ENCODE data around the gene HLA-A.
A peak's percentile ranks its signal among the peaks of the same experiment; 100 is the strongest.
"Not testable (repeated sequence)": the region's sequence is repeated elsewhere in the genome, so short reads cannot be mapped to it uniquely, and the experiment has no call there.

HLA-A gene

GRCh38 chr6:29963697-29964096, 21.4 kb downstream of the HLA-A start:
- DNase-seq, result not testable (repeated sequence)

GRCh38 chr6:29964518-29964886, 22.2 kb downstream of the HLA-A start:
- DNase-seq, result no peak

DNA sequence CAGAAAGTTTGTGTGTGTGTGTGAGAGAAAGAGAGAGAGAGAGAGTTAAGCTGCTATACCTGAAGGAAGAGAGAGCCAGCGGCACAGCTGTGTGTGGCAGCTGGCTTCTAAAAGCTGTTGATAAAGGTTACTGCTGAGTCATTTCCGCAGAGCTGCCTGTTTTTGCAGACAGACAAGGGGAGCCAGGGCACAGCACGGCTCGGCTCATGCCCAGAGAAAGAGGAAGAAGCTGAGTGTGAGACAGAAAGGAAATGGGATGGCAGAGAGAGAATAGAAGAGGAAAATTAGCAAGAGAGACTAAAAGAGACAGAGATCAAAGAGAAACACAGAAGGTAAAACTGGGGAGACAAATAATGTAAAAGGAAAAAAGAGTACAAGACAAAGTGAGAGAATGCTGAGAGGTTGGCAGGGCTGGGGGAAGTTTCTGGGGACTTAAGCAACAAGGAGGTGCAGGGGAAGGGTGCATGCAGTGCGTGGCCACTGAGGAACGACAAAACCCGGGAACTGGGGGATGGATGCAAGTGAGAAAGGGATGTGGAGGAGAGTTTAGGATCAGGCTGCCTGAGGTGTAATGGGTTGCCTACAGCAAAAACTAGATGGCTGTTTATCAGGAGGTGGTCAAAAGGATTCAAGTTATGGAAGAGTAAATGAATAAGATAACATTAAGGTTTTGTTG, 22.7 kb downstream of the HLA-A start:
- DNase-seq, result peak; percentile 87 to 92

DNA sequence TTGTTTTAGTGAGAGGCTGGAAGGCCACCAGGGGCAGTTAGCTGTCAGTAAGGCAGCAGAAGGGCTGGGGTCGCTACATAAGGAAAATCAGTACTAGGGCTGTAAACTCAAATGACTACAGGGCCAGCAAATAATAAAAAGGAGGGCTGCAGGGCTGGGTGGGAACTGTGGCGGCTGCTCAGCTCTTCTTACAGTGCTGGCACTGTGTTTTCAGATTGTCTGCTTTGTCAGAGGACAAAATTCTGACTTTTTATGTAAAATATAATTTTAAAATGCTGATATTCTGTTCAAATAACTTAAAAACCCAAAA, 23.2 kb downstream of the HLA-A start:
- DNase-seq, result no peak

DNA sequence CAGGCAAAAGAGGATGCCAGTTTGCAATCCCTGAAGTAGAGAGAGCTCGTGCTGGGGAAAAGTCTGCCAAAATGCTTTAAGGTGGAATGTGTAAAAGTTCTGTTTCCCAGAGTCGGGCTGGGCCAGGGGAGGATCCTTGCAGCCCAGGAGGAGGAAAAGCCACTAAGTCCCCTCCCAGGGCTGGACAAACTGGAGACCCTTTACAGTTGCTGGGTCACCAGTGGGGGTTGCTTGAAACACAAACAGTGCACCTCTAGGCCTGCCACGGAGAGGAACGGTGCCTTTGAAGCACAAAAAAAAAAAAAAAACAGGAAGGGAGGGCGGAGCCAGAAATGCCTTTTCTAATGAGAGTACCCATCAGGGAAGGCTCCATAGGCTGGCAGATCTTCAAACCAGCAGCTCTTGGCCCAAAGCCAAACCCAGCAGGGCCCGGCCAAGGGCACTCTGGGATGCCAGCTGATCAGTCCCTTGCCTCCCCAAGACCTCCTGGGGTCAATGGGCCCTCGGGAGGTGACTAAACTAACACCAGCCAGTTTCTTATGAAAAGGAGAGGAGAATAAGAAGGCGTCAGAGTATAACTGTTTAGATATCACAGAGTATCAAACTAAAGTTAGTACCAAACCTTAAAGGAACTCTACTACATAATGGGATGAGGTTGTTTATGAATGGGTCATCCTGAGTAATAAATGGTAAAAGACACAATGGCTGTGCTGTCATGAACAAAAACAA, 23.7 kb downstream of the HLA-A start:
- DNase-seq, result peak; percentile 91 to 94

DNA sequence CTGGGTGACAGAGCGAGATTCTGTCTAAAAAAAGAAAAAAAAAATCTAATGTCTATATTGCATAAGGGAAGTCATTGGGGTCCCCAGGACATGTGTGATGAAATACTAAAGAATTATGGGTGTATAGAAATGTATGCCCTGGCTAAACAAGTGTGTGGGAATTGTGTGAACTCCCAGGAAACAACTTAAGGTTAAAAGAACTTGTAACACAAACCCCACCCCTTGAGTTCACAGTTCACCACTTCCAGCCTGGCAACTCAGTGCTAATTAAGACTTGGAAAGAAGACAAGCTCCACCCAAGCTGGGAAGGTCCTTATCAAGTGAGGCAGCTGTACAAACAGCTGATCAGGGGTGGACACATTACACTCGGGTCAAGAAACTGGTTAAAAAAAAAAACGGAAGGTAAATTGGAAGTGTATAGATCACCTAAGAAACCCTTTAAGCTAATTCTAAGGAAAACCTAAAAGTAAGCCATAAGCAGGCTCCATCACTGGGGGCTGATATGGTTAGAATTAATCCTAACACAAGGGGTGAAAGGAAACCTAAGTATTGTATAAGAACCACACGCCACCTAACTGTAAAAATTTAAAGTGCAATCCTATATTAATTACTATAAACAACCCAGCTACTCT, 25.2 kb downstream of the HLA-A start:
- DNase-seq, result peak; percentile 73 to 78

DNA sequence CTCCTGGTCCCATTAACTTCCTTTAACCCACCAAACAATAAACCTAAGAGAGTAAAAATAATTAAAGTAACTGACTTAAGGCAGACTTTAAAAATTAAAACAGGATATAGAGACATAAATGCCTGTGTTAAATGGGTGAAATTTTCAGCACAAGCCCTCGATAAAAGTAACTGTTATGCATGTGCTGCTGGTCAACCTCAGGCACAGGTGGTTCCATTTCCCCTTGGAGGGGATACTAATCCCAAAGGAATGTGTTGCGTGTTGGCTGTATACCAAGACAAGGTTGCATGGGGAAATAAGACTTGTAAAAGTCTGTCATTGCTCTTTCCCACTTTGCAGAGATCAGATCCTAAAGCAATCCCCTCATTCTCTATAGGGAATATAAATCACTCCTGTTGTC, 25.8 kb downstream of the HLA-A start:
- DNase-seq, result no peak

GRCh38 chr6:29968905-29969304, 26.6 kb downstream of the HLA-A start:
- DNase-seq, result no peak

- no peak for DNase-seq
These were observed 28.4 kb downstream of the HLA-A start for GRCh38 chr6:29970711-29971110.

DNA sequence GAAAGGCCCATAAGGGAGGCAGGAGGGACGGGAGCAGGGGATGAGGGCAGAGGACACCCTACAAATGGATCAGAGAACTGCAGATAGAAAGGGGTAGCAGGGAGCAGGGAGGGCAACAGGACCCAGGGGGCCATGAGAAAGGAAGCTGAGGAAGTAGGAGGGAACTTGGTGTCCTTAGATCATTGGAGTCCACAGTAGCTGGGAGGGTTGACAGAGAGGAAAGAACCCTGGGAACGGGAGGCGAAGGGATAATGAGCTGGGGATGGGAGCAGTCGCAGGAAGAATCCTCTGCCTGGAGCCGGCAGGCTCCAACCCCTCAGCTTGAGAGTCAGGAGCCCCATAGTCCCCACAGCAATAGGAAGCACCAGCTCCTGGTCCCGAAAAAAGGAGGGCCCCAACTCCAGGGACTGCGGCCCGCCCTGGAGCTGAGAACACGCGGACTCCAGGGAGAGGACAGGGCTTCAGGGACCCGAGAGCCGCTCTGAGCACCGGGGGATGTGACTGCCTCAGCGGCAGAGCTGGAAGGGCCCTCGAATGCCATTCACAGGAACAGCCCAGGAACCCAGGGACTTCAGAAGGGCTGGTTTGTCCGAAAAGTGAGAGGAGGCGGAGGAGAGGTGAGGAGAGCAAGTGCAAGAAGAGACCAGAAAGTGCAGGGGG, 32.7 kb downstream of the HLA-A start:
- DNase-seq, result no peak

DNA sequence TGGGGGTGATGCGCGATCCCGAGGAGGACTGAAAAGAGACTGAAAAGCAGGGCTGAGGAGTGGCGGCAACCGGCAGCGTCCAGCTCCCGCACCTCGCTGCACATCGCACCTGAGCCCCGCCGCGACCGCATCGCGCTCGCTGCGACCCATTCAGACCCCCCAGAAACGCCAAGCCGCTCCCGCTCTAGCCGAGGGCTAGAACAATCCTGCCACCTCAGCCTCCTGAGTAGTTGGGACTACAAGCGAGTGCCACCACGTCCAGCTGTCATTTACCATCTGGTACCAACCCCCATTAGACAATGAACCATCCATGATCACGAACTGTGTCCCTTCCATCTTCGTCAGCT, 33.2 kb downstream of the HLA-A start:
- no peak for DNase-seq

- no peak for DNase-seq
These were observed 33.9 kb downstream of the HLA-A start for GRCh38 chr6:29976253-29976587.

- peak; percentile 70 to 75 for DNase-seq
These were observed 34.5 kb downstream of the HLA-A start for GRCh38 chr6:29976588-29977424.

DNA sequence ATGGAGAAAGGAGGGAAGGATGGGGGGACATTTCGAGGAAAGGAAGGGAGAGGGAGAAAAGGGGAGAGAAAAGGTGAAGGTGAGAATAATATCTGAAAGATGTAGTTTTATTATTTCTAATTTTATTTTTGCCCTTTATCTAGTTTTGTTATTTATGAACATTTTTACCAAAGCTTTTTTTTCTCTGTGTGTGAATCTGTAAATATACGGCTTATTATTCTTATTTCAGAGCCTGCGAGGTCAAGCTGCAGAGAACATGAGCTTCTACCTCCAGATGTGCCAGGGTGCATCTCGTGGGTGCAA, 35.0 kb downstream of the HLA-A start:
- DNase-seq, result no peak

DNA sequence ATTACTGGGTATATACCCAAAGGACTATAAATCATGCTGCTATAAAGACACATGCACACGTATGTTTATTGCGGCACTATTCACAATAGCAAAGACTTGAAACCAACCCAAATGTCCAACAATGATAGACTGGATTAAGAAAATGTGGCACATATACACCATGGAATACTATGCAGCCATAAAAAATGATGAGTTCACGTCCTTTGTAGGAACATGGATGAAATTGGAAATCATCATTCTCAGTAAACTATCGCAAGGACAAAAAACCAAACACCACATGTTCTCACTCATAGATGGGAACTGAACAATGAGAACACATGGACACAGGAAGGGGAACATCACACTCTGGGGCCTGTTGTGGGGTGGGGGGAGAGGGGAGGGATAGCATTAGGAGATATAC, 37.7 kb downstream of the HLA-A start:
- DNase-seq, result not testable (repeated sequence)

GRCh38 chr6:29980511-29980910, 38.2 kb downstream of the HLA-A start:
- DNase-seq, result no peak

GRCh38 chr6:29981211-29981812, 39.0 kb downstream of the HLA-A start:
- no peak for DNase-seq

- no peak for DNase-seq
These were observed 39.8 kb downstream of the HLA-A start for GRCh38 chr6:29982097-29982496.

GRCh38 chr6:29984232-29984631, 41.9 kb downstream of the HLA-A start:
- no peak for DNase-seq

- no peak for DNase-seq
These were observed 42.7 kb downstream of the HLA-A start for GRCh38 chr6:29984992-29985391.

GRCh38 chr6:29986179-29986781, 43.9 kb downstream of the HLA-A start:
- no peak for DNase-seq

DNA sequence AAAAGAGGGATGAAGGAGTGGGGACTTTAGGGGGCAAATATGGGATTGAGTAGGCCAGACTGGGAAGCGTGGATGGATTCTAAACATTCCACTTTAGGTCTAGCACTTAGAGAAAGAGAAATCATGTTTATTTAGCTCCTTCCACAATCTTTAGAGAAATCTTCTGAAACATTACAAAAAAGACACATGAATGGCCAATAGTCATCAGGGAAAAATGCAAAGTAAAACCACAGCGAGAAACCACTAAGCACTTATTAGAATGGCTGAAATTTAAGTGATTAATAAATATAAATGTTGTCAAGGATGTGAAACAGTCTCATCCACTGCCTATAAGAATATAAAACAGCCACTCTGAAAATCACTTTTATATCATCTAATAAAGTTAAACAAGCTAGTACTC, 46.9 kb downstream of the HLA-A start:
- no peak for DNase-seq

DNA sequence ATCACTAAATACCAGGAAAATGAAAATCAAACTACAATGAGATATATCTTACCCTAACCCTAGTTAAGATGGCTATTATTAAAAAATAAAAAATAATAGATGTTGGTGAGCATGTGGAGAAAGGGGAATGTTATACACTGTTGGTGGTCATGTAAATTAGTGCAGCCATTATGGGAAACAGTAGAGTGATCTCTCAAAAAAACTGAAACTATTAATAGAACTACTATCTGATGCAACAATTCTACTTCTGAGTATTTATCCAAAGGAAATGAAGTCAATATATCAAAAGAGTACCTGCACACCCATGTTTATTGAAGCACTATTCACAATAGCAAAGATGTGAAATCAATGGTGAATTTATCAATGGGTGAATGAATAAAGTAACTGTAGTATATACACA, 48.6 kb downstream of the HLA-A start:
- DNase-seq, result no peak

Measured in SHP77 (cell line).